ENCODE measurements around the gene CORO1C. TPM values are rescaled to one million over a fixed set of nuclear protein-coding genes. Genes with fewer than 3 reads are reported as not detected.

The CORO1C gene
- total RNA-seq, 2 donors from 2014 or later: 59.6 to 70.7 TPM

- Histone ChIP-seq H3K4me3 (peak overlapping the region; percentile 3 to 22), H3K27me3 (no peaks in the 10 kb centered on the region), H3K4me1 (peaks cover 0 to 87% of the 10 kb centered on the region in 2 donors), H3K9me3 (no peaks in the 10 kb centered on the region), H3K27ac (peak overlapping the region; percentile 96 to 98), H3K36me3 (no peaks in the 10 kb centered on the region)
- TF ChIP-seq CTCF (IDR thresholded peaks at IDR 0.05): peak; percentile 23 to 34
- DNase-seq (ENCODE audit: low spot score): peak; percentile 99
Observed at GRCh38 chr12:108691175-108691997, 39.9 kb downstream of the CORO1C start.

DNA sequence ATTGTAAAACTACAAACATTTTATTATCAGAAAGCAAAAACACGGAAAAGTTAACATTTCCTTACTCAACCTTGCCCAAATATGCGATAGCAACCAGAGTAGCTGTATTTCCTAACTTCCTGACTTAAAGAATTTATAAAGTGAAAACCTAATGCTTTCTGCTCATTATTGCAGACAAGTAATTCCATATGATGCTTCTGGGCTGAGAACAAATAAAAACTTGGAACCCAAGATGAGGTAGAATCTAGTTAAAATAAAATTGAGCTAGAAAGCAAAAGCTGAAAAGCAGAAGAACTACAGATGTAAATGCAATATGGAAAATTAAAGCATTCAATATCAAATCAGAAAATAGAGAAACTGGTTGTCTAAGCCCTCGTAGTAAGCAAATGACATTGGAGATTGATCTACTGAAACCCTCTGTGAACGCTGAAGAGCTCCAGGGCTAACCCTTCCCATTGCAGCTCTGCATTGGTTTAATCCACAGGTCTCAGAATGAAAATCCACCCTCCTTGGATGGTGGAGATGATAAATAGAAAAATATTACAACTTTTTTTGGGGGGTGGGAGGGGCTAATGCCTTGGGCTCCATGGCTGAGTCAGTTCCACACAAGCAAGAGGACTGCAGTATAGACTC, 40.7 kb downstream of the CORO1C start:
- no peaks in the 10 kb centered on the region for H3K36me3 ChIP-seq
- peaks cover 0 to 88% of the 10 kb centered on the region in 2 donors for H3K4me1 ChIP-seq
- peak overlapping the region in 1 of 2 donors; percentile 22 for H3K4me3 ChIP-seq
- no peaks in the 10 kb centered on the region for H3K27me3 ChIP-seq
- no peaks in the 10 kb centered on the region for H3K9me3 ChIP-seq
- H3K27ac ChIP-seq: peak overlapping the region; percentile 96 to 98
- TF ChIP-seq CTCF (IDR thresholded peaks at IDR 0.05): no peak
- DNase-seq (ENCODE audit: low spot score): no peak

GRCh38 chr12:108690191-108690518, 41.2 kb downstream of the CORO1C start:
- no peak for TF ChIP-seq CTCF (IDR thresholded peaks at IDR 0.05)
- no peak overlapping the region for H3K4me3 ChIP-seq

DNA sequence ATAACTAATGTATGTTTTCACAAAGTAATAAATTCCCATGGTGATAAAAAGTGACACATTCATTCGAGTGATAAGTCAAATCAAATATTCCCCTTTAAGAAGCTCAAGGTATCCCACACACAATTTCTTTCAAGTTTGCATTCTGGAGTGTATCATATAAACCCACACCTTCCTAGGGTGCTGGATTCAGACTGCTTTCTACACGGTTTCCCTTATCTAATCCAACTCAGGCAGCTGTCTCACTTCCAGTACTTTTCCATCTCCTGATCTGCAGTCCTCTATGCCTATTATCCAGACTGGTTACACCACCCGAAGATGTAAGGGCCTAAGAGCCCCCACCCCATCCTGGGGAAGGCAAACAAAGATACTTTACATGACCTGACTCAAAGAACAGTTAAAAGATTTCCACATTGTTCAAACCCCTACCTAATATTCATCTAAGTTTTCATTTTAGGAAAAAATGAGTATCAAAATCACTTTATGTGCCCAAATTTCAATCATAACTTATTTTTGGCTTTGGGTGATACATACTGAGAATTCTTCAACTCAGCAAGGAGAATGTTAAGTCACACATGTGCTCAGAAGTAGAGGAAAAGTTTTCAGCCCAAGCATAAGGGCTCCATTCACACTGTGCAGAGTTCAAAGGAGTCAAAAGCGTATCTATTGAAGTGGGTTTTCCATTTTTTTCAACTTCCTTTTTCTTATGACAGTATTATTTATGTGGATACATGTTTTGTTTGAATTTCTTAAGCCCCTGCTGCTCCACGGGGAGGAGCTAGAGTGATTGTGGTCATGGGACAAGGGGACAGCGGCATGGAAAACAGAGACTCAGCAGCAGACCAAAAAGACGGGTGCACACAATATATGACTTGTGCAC, 41.8 kb downstream of the CORO1C start:
- Histone ChIP-seq H3K4me3 (no peak overlapping the region), H3K9me3 (no peaks in the 10 kb centered on the region), H3K27ac (peak overlapping the region; percentile 96 to 98), H3K36me3 (no peaks in the 10 kb centered on the region), H3K4me1 (peaks cover 0 to 90% of the 10 kb centered on the region in 2 donors), H3K27me3 (no peaks in the 10 kb centered on the region)
- peak in 1 of 2 donors; percentile 59 for TF ChIP-seq CTCF (IDR thresholded peaks at IDR 0.05)
- DNase-seq (ENCODE audit: low spot score): no peak

More at GRCh38 chr12:108690191-108690518, 41.2 kb downstream of the CORO1C start:
- Histone ChIP-seq H3K4me1 (peaks cover 0 to 90% of the 10 kb centered on the region in 2 donors), H3K36me3 (no peaks in the 10 kb centered on the region), H3K9me3 (no peaks in the 10 kb centered on the region), H3K27ac (peak overlapping the region; percentile 96 to 98), H3K27me3 (no peaks in the 10 kb centered on the region)
- no peak for DNase-seq (ENCODE audit: low spot score)

DNA sequence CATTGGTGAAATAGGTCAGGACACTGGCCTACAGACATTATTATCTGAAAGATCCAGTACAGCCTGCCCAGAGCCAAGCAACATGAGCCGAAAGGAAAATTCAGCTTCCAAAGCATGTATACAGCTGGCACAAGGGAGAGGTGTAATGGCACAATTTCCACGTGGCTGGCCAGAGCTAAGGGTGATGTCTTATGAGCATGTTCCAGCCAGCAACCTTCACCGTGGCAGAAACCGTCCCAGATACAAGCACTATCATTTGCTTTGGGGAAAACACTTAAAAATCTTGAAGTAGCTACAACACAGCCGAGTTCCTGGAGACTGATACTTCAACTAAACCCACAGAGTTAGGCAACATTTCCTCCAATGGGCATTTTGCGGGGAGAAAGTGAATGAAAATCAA, 44.5 kb downstream of the CORO1C start:
- Histone ChIP-seq H3K27me3 (no peaks in the 10 kb centered on the region), H3K9me3 (no peaks in the 10 kb centered on the region), H3K4me3 (no peak overlapping the region), H3K27ac (peak overlapping the region; percentile 96 to 98), H3K4me1 (peaks cover 0 to 77% of the 10 kb centered on the region in 2 donors), H3K36me3 (no peaks in the 10 kb centered on the region)
- no peak for DNase-seq (ENCODE audit: low spot score)
- no peak for TF ChIP-seq CTCF (IDR thresholded peaks at IDR 0.05)

All from right atrium auricular region (tissue), 2 donors.